Endothelial cell (in vitro differentiated cells): Measurements from ENCODE around the gene KIF12. TPM values are rescaled to one million over a fixed set of nuclear protein-coding genes. Genes with fewer than 3 reads are reported as not detected.
A peak's percentile ranks its signal among the peaks of the same experiment; 100 is the strongest.

ENCODE experiments used
- DNase-seq: peaks from one replicate; pipeline ENCODE4 v3.0.0; 2021; ENCODE audit warnings: low spot score
- H3K27ac Mint-ChIP-seq: one replicate; pipeline ENCODE4 v1.8.0; 2021; ENCODE audit warnings: mixed read lengths, inconsistent platforms; ENCODE audit not compliant: unreplicated experiment
- H3K27me3 Mint-ChIP-seq: one replicate; pipeline ENCODE4 v1.8.0; 2021; ENCODE audit warnings: mild to moderate bottlenecking, moderate library complexity, mixed read lengths, inconsistent platforms; ENCODE audit not compliant: unreplicated experiment
- H3K36me3 Mint-ChIP-seq: one replicate; pipeline ENCODE4 v1.8.0; 2021; ENCODE audit warnings: mild to moderate bottlenecking, low read depth, mixed read lengths, inconsistent platforms; ENCODE audit not compliant: unreplicated experiment
- H3K4me1 Mint-ChIP-seq: one replicate; pipeline ENCODE4 v1.8.0; 2021; ENCODE audit warnings: mild to moderate bottlenecking, mixed read lengths, inconsistent platforms; ENCODE audit not compliant: unreplicated experiment
- H3K4me3 Mint-ChIP-seq: one replicate; pipeline ENCODE4 v1.8.0; 2021; ENCODE audit warnings: mild to moderate bottlenecking, mixed read lengths, inconsistent platforms; ENCODE audit not compliant: unreplicated experiment
- H3K9me3 Mint-ChIP-seq: one replicate; pipeline ENCODE4 v1.8.0; 2021; ENCODE audit warnings: mixed read lengths, inconsistent platforms; ENCODE audit not compliant: unreplicated experiment
- CTCF ChIP-seq: fragments of 200-600 bp; sonication (generic); IDR thresholded peaks from one replicate; pipeline ENCODE4 v1.5.0; 2021; ENCODE audit warnings: antibody characterized with exemption; ENCODE audit not compliant: unreplicated experiment
- total RNA-seq: library from RNA; stranded (reverse); fragmentation: NEBNext Ultra II Directional; extraction: Animal tissue kit (Norgen Biotek cat#: 25700); gene quantifications from one replicate; pipeline ENCODE4 v1.2.1, GENCODE V29; 2021; ENCODE audit not compliant: unreplicated experiment

KIF12 gene
- total RNA-seq, 1 donor from 2014 or later = 0.26 TPM

GRCh38 chr9:114050226-114050568, 48.9 kb downstream of the KIF12 start:
- no peak for TF ChIP-seq CTCF
- Mint-ChIP-seq H3K27me3 (peaks cover 3% of the 10 kb centered on the region), H3K9me3 (no peaks in the 10 kb centered on the region), H3K4me3 (no peak overlapping the region), H3K36me3 (peaks cover 32% of the 10 kb centered on the region), H3K27ac (no peak overlapping the region), H3K4me1 (no peaks in the 10 kb centered on the region)
- DNase-seq = no peak

GRCh38 chr9:114049441-114050225, 49.5 kb downstream of the KIF12 start:
- no peak overlapping the region for H3K4me3 Mint-ChIP-seq
- H3K36me3 Mint-ChIP-seq = peaks cover 32% of the 10 kb centered on the region
- no peak for DNase-seq
- no peak for TF ChIP-seq CTCF
- H3K4me1 Mint-ChIP-seq = no peaks in the 10 kb centered on the region
- H3K27me3 Mint-ChIP-seq = peaks cover 3% of the 10 kb centered on the region
- H3K9me3 Mint-ChIP-seq = no peaks in the 10 kb centered on the region
- no peak overlapping the region for H3K27ac Mint-ChIP-seq

- no peak overlapping the region for H3K27ac Mint-ChIP-seq
- peaks cover 3% of the 10 kb centered on the region for H3K27me3 Mint-ChIP-seq
- no peaks in the 10 kb centered on the region for H3K4me1 Mint-ChIP-seq
- peaks cover 32% of the 10 kb centered on the region for H3K36me3 Mint-ChIP-seq
- no peak for TF ChIP-seq CTCF
- no peak for DNase-seq
- no peak overlapping the region for H3K4me3 Mint-ChIP-seq
- no peaks in the 10 kb centered on the region for H3K9me3 Mint-ChIP-seq
Measured at GRCh38 chr9:114048533-114049415, 50.3 kb downstream of the KIF12 start.

- peaks cover 32% of the 10 kb centered on the region for H3K36me3 Mint-ChIP-seq
- H3K27ac Mint-ChIP-seq = no peak overlapping the region
- no peak for DNase-seq
Measured at GRCh38 chr9:114047717-114048116, 51.4 kb downstream of the KIF12 start.

More at GRCh38 chr9:114047717-114048116, 51.4 kb downstream of the KIF12 start:
- peaks cover 3% of the 10 kb centered on the region for H3K27me3 Mint-ChIP-seq
- H3K4me1 Mint-ChIP-seq = no peaks in the 10 kb centered on the region
- peak; percentile 14 for TF ChIP-seq CTCF
- H3K4me3 Mint-ChIP-seq = no peak overlapping the region
- H3K9me3 Mint-ChIP-seq = no peaks in the 10 kb centered on the region
